GM19468 (cell line): ENCODE measurements around the gene SYNGR2.

Experiments used
- ATAC-seq: cut with Tn5 transposase; IDR thresholded peaks from one replicate; pipeline ENCODE4 v1.9.1; 2021; ENCODE audit warnings: mild to moderate bottlenecking, moderate library complexity, moderate number of reproducible peaks; ENCODE audit not compliant: unreplicated experiment; ENCODE audit errors: extremely low read depth

The SYNGR2 gene

DNA sequence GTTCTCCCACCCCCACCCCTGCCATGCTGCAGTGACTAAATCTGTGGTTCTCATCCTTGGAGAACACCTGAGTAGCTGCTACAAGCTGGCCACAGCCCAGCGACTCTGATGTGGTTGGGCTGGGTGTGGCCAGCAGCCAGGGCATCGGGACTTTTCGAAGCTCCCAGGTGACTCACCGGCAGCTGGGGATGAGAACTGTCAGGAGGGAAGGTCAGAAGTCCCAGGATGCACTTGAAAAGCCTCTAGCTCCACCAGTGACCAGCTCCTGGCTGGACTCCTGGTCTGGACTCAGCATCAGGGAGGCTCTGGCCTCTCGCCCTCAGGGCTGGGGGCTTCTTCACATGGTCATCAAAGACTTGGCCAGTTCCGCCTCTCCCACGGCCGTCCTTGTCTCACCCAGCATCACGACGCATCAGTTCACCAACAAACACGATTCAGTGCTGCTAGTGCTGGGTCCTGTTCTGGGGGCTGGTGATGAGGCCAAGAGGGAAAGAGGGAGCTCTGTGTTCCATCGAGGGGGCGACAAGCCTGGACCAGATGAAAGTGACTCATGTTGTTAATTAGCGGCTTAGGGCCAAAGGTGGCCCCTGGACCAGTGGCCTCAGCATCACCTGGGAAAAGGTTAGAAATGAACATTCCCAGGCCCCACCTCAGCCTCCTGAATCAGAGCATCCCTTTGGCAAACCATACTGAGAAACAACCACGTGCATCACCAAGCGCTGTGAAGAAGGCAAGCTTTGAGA lies 26.1 kb upstream of the SYNGR2 start:
- ATAC-seq, result no peak

DNA sequence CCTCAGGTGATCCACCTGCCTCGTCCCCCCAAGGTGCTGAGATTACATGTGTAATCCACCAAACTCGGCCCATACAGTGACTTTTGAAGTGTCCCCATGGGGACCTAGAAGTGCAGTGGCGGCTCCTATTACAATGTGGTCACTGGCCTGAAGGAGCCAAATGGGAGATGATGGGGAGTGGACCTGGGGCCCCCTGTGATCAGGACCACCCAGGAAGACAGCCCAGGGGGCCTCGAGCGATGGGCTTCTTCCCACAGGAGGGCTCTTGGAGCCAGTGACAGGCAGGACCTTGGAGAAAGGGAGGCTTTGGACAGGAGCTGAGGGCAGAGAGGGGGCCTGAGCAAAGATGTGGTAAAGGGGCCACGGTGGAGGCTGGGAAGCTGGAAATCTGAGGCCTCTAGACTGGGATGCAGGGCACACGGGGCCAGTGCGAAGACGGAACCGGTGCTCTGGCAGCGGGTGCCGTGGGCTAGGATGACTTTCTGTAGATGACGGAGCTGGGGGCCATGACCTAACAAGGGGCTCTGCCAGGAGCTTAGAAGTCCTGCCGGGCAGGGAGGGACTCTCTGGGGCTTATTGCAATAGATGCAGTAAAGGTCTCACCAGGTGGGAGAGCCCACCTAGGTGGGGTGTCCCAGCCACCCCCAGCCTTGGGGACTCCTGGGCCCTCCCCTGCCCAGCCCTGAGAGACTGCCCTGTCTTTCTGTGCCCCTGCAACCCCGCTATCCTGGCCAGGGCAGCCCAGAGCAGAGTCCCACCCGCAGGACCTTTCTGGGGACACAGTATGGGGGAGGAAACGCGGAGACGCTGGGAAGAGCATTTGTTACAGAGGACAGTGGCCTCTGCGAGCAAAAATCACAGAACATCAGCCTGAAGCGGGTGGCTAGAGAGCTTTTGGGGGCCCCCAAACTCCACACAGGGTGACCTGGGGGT lies 24.9 kb upstream of the SYNGR2 start:
- ATAC-seq, result no peak

DNA sequence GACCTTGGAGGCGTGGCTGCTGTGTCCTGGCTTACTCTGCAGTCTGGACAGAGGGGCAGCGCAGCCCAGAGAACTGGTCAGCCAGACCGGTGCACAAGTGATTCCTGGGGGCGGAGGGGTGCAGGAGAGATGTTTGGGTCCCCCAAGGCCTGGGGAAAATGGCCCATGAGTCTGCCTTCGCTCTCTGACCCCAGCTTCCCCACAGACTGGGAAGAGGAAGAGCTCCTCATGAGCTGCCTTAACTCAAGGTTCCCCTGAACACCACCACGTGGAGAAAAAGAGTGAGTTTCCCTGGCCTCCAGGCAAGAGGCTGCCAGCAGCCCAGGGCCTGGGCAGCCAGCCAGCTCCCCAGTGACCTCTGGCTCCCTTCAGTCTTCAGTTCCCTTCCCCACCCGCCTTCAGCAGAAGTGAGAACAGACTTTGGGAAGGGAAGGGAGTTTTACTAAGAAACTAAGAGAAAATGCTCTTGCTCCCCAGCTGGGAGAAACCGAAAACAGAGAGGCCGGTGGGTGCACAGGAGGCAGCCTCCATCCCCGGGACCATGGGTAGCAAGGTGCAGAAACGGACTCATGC lies 24.1 kb upstream of the SYNGR2 start:
- ATAC-seq, result no peak

DNA sequence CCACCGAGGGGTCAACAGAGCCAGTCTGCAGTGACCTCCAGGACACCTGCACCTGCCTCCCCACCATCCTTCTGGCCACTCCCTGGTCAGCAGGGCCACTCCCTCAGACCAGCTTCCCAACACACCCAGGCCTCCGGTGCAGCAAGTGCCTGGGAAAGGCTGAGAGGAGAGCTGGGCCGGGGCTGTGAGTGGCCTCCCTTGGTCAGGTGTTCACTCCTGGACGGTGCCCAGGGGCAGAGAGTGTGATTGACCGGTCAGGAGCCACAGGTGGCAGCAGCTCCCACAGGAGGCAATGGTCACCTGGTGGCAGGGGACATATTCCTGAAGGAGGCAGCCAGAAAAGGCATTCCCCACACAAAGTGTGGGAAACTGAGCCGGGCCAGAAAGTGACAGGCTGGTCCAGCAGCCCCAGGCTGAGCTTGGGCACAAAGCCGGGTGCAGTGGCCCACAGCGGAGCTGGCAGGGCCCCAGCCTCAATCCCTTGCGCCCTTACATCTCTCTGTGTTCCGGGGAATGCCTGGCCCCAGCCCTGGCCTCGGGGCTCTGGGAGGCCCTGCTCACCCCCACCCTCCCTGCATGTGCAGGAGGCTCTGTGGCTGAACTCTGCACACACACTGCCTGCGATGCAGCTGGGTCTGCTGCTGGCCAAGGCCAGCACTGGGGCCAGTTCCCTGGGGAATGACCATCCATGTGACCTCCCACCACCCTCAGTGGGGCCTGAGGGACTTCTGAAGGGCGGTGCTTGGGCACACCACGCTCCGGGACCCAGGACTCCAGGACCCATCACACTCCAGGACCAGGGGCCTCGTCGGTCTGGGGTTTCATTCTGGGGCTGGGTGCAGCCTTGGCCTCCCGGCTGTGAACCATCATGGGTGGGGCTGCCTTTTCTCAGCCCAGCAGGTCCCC lies 23.4 kb upstream of the SYNGR2 start:
- ATAC-seq, result no peak

DNA sequence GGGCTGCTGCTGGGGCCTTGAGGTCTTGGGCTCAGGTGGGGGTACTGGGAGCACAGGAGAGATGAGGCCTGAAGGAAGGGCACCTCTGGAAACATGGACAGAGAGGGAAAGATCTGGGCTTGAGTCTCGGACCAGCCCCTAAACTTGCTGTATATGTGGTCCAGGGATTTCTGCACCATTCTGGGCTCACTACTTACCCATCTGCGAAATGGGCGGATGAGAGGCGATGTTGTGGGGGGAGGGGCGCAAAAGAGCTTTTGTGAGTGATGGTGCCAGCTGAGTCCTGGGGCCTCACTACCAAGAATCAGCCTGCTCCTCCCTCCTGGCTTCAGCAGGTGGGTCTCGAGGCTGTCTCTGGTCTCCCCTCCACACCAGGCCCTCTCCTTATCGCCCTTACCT lies 21.9 kb upstream of the SYNGR2 start:
- no peak for ATAC-seq

DNA sequence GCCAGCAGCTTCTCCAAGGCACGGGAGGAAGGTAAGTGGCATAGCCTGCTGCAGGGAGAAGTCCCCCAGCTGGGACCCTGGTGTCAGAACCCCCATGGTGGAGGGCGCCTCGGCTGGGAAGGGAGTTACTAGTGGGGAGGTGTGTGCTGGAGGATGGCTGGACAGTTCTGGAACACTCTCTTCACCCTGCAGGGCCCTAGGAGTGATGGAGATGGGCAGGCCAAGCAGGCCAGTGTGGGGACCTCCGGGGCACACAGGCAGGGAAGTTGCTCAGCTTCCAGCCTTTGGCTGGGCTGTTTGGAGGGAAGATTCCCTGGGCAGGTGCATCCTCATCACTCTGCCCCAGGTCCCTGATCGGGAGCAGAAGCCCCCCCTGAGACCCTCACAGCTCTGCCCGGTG lies 21.5 kb upstream of the SYNGR2 start:
- ATAC-seq, result no peak

DNA sequence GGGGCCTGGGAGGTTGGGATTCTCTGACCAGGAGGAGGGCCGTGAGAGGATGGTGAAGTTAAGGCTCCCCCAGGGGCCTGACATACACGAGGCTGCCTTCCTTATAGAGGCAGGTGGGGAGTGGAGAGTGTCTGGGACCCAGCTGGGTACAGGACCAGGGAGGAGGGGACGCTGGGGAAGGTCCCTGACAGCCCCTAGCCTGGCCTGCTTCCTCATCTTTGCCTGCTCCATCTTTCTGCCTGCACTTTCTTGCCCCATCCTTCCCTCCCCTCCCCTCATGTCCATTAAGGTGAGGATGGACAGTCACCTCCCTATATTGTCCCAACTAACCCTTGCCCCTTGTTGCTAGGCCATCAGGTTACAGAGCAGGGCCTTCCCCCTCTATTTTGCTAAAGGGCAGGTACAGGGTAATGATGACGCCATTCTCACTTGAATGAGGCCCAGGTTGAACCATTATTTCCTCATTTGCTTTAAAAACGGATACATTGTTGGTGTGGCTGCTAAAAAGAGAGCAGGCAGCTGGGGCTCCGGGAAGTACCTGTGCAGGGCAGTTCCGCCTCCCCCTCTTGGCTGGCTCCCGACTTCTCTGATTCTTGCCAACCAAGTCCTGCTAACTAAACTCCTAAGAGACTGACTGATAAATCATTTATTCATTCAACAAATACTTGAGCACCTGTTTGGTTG lies 20.9 kb upstream of the SYNGR2 start:
- ATAC-seq, result no peak

DNA sequence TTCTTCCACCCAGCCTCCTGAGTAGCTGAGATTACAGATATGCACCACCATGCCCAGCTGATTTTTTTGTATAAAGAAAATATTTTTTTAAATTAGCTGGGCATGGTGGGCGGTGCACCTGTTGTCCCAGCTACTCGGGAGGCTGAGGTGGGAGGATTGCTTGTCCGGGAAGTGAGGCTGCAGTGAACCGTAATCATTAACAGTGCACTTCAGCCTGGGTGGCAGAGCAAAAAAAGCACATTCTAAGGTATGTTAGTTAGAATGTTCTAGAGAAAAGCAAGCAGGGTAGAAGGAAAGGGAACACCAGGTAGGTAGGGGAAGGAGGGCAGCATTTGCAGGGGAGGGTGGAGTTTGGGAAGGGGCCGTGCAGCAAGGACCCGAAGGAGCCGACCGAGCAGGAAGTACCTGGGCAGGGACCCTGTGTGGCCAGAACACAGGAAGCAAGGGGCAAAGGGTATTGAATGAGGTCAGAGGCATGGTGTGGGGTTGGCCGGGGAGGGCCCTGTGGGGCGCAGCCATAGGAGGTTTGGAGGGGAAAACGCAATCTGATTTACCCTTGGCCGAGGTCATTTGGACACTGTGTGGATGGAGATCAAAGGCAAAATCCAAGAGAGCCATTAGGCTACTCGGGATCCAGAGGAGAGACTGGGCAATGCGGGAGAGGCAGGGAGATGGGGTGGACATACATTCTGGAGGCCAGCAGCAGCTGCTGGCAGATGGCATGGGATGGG lies 19.9 kb upstream of the SYNGR2 start:
- ATAC-seq, result no peak

DNA sequence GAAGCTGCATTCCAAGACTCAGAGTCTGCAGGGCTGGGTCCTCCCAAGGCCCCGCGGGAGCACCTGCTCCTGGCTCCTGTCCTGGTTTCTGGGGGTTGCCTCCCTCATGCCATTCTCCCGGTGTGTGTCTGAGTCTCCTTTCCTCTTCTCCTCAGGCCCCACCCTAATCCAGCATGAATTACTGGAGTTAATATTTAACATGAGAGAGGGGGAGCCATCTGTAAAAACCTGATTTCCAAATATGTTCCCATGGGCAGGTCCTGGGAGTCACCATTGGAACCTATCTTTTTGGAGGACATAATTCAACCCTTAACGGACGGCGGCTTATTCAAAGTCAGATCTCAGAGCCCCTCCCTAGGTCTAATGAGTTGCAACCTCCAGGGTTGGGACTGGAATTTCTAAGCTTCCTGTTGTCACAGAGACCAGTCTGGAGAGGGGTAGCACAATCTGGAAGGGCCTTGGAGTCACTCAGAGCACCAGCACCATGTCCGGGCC lies 16.8 kb upstream of the SYNGR2 start:
- no peak for ATAC-seq

DNA sequence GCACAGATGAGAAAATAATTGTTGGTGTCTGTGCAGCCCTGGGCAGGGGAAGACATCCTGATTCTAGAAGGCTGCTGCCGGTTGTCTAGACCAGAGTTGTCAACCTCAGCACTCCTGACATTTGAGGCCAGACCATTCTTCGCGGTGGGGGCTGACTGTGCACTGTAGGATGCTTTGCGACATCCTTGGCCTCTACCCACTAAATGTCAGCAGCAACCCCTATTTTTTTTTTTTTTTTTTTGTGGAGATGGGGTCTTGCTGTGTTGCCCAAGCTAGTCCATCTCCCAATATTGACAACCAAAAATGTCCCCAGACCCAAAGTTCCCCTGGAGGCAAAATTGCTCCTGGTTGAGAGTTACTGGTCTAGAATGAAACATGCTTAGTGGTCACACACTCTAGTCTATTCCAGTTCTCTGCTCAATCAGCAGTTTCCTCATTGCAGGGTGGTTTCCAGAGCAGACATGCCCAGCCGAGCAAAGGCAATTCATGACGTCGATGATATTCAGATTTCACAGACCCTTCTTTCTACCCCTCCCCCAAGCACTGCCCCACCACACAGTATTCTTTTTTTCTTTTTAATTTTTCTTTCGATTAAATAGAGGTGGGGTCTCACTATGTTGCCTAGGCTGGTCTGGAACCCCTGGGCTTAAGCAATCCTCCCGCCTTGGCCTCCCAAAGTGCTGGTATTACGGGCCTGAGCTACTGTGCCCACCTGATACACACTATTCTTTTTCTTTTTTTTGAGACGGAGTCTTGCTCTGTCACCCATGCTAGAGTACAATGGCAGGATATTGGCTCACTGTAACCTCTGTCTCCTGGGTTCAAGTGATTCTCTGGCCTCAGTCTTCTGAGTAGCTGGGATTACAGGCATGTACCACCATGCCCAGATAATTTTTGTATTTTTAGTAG lies 13.2 kb upstream of the SYNGR2 start:
- peak; percentile 28 for ATAC-seq

DNA sequence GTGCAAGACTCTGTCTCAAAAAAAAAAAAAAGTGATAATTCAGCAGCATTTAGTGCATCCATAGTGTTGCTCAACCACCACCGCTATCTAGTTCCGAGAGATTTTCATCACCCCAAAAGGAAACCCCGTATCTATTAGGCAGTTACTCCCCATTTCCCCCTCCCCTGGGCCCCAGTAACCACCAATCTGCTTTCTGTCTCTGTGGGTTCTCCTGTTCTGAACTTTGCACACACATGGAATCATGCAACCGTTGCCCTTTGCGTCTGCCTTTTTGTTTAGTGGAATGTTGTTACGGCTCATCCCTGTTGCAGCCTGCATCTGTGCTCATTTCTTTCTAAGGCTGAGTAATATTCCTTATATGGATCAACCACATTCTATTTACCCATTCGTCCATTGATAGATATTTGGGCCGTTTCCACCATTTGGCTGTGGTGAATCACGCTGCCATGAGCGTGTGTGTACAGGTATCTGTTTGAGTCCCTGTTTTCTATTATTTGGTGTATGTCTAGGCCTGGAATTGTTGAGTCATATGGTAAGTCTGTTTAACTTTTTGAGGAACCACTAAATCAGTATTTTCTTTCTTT lies 8.7 kb upstream of the SYNGR2 start:
- no peak for ATAC-seq

DNA sequence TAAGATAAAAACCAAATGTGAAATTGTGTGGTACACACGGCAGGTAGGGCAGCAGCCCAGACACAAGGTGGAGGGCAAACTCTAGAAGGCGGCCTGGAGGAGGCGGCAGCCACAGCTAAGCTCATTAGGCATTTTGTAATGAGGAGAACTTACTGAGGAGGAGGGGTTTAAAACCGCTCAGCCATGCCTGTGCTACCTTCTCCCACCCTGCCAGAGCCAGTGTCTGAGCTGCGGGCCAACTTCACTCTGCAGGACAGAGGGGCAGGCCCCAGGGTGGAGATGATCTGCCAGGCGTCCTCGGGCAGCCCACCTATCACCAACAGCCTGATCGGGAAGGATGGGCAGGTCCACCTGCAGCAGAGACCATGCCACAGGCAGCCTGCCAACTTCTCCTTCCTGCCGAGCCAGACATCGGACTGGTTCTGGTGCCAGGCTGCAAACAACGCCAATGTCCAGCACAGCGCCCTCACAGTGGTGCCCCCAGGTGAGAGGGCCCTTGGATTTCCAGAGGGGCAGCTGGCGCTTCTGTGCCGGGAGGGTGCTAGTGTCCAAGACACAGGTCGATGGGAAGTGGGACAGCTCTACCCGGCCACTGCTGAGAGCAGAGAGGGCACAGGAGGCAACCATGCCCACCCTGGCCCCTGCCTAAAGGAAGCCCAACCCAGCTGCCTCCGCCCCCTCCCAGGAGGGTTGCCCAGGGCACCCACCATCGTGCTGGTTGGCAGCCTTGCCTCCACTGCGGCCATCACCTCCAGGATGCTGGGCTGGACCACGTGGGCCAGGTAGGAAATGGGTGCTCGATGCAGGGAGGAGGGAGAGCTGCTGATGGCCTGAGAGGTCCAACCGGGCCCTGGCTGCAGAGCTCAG lies 4.3 kb upstream of the SYNGR2 start:
- ATAC-seq, result no peak

DNA sequence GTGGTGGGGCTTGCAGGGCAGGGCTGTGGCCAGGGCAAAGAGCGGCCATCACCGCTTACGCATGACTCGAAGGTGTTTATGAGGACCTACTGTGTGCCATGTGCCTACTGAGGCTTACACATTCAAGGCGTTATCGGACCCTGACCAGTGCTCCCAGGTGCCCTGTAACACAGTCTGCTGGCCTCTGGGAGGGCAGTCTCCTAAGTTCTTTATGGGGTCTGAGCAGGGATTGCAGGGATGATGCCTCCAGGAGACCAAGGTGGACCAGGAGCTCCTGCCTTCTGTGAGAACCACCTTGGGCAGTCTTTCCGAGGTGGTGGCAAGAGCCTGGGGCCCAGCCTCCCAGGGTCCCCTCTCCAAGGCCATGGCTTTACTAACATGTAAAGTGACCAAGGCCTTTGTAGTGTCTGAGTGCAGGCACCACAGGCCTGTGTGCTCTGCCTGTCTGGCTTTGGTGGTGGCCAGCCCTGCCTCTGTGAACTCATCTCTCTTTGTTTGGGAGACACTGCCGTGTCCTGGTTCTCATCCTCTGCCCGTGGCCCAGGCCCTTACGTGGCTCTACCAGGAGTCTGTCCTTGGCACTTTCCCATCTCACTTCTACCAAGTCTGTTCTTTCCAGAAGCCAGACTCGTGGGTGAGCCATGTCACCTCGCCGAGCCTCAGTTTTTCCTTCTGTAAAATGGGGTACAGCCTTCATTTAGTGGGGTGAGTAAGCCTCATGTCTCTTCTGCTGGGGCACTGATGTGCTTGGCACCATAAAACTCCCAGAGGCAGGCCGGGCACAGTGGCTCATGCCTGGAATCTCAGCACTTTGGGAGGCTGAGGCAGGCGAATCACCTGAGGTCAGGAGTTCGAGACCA lies 3.4 kb upstream of the SYNGR2 start:
- ATAC-seq, result no peak

DNA sequence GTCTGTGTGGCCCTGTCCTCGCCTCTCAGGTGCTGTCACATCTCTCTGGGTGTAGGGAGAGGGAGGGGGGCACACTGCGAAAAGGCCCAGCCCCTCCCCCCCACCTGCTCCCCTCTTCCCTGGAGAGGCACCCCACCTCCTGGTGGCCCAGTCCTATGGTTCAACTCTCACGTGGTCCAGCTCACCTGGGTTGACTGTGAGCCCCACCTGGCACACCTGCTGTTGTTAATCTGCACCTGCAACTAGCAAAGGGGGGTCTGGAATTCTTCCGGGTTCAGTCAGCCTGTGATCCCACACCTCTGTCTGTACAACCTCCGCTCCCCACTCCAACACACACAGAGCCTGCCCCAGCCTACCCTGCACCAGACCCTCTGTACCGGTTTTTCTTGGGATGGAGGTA lies 2.0 kb upstream of the SYNGR2 start:
- ATAC-seq, result no peak

DNA sequence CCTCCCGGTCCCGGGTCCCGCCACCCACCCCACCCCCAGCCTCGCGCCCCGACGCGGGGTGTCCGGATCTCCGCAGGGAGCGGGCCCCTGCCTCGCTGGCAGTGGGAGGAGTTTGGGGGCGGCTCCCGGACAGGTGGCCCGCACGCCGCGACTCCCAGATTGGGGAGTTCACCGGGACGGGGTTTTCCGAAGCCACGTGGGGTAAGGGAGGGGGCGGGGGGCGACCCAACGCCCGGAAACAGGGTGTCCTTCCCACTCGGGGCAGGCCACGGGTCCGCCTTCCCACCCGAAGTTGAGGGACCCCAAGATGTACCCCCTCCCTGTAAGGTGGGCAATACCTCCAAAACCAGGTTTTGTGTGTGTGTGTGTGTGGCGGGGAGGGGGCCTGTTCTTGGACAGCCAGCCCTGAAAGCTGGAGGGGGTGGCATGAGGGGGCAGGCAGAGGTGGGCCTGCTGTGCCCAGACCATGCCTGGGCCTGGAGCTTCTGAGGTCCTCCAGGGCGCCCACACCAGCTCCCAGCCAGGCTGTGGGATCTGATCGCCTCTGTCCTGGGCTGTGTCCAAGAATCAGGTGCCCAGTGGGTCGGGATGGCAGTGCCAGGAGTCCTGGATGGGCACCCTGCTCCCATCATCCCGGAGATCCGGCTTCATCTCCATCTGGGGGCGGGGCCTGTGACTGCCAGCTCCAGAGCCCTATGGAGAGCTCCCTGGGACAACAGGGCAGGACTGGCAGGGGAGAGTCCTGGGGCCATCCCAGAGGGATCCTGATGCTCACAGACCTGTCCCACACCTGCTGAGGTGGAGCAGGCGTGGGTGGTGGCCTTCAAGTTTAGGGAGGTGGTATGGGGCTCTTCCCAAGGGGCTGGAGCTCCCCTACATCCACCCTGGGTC lies 767 bp downstream of the SYNGR2 start:
- ATAC-seq, result no peak
